Measurements from ENCODE around the gene CAMKMT.

Gene CAMKMT

GRCh38 chr2:44455877-44456276, 94.1 kb downstream of the CAMKMT start:
- TF ChIP-seq CTCF (IDR thresholded peaks at IDR 0.05; ENCODE audit: control insufficient read depth, insufficient read depth, low read depth, low read length, missing control alignments) = no peak
- DNase-seq (ENCODE audit: low read depth) = no peak
- H3K4me3 ChIP-seq (ENCODE audit: control insufficient read depth, low read depth, low read length) = no peak overlapping the region

- TF ChIP-seq CTCF (IDR thresholded peaks at IDR 0.05; ENCODE audit: control insufficient read depth, insufficient read depth, low read depth, low read length, missing control alignments) = no peak
- H3K4me3 ChIP-seq (ENCODE audit: control insufficient read depth, low read depth, low read length) = no peak overlapping the region
- DNase-seq (ENCODE audit: low read depth) = no peak
Observed at GRCh38 chr2:44456946-44457345, 95.2 kb downstream of the CAMKMT start.

- DNase-seq (ENCODE audit: low read depth) = no peak
- no peak overlapping the region for H3K4me3 ChIP-seq (ENCODE audit: control insufficient read depth, low read depth, low read length)
- TF ChIP-seq CTCF (IDR thresholded peaks at IDR 0.05; ENCODE audit: control insufficient read depth, insufficient read depth, low read depth, low read length, missing control alignments) = no peak
Observed at GRCh38 chr2:44459739-44460138, 98.0 kb downstream of the CAMKMT start.

DNA sequence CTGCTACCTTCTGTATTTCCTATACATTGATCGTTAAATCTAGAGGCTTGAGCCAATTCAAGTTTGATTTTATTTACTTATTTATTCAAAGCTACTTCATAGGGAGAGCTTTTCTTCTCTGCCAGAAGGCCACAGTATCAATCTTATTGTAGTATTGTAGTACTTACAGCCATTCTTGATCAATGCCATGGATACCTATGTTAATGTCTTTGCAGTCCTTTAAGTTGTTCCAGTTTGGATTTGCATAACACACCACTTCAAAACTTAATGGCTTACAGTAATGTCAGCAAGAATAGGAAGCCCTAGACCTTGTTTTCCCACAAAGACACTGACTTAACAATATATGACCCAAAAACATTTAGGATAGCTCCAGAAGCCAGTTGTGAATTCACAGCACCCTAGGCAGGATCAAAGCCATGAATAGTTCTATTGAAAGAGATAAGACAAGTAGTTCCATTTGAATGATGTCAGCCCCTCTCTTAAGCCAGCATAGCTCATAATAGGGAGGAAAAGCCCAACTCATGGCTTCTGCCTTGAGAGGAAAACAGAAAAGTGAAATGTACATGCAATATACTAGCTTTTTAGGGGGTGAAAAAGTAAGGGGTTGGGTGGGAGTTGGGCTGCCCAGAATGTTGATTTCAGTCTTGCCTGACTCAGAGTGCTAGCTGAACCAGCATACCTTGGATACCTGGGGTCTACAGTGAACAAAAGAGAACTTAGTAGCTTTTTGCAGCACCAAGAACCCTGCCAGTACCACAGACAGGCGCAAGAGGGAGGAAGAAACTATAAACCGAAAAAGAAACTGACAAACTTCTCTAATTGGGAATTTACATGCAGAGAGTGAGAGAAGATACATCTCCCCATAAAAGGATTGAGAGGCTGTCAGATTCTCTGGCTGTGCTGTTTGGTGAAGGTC, 101.4 kb downstream of the CAMKMT start:
- no peak overlapping the region for H3K4me3 ChIP-seq (ENCODE audit: control insufficient read depth, low read depth, low read length)
- TF ChIP-seq CTCF (IDR thresholded peaks at IDR 0.05; ENCODE audit: control insufficient read depth, insufficient read depth, low read depth, low read length, missing control alignments) = no peak
- DNase-seq (ENCODE audit: low read depth) = no peak

DNA sequence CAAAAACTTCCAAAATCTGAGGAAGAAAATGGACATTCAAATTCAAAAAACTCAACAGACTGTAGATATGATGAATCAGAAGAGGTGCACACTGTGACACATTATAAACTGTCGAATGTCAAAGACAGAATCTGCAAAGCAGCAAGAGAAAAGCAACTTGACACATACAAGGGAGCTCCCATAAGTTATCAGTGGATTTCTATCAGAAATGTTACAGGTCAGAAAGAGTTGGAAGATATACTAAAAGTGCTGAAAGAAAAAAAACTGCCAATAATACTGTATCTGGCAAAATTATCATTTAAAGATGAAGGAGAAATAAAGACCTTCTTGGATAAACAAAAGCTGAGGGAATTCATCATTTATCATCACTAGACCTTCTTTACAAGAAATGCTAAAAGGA, 102.7 kb downstream of the CAMKMT start:
- H3K4me3 ChIP-seq (ENCODE audit: control insufficient read depth, low read depth, low read length) = no peak overlapping the region
- no peak for DNase-seq (ENCODE audit: low read depth)
- no peak for TF ChIP-seq CTCF (IDR thresholded peaks at IDR 0.05; ENCODE audit: control insufficient read depth, insufficient read depth, low read depth, low read length, missing control alignments)

DNA sequence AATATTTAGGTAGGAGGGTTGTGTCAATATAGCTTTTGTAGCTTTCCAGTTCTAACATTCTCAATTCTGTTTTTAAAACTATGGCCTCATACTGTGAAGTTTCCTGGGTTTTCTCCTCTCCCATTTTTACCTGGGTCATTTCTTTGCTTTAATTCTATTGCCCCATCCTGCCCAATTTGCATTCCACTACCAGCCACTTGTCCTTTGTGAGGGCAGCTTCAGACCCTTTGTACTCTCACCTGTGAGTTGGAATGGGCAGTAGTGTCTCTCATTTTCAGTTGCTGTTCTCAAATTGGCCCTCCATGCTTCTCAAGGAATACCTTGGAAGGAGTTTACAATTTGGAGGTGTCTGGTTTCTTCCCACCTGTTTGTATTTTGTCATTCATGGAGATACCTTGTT, 108.4 kb downstream of the CAMKMT start:
- DNase-seq (ENCODE audit: low read depth) = no peak
- H3K4me3 ChIP-seq (ENCODE audit: control insufficient read depth, low read depth, low read length) = no peak overlapping the region
- no peak for TF ChIP-seq CTCF (IDR thresholded peaks at IDR 0.05; ENCODE audit: control insufficient read depth, insufficient read depth, low read depth, low read length, missing control alignments)
